Spleen (tissue), 7 donors: ENCODE data around the gene FNBP1.
"Not testable (repeated sequence)": the region's sequence is repeated elsewhere in the genome, so short reads cannot be mapped to it uniquely, and the experiment has no call there.

Experiments used
- CTCF ChIP-seq, 11 experiments: fragments of 200-600 bp in 7 of 11; fragments of 450-650 bp in 4 of 11; sonication (generic) in 4 of 11; IDR thresholded peaks in 8 of 11; conservative IDR thresholded peaks in 3 of 11; 1 replicate in 7 of 11; 2 replicates in 4 of 11; pipeline versions ENCODE4 v1.4.0 to v1.8.0; 2016 to 2021; ENCODE audit warnings: antibody characterized with exemption in 11 of 11, inconsistent platforms in 4 of 11, mild to moderate bottlenecking in 1 of 11
- POLR2A ChIP-seq, 3 donors: fragments of 450-650 bp; IDR thresholded peaks; one replicate each; pipeline ENCODE4 v1.5.1; 2017; ENCODE audit warnings: antibody characterized with exemption in 3 of 3, mild to moderate bottlenecking in 1 of 3
- POLR2AphosphoS5 ChIP-seq, 3 donors: sonication (generic); formaldehyde crosslinking; IDR thresholded peaks; one replicate each; pipeline ENCODE4 v1.5.1; 2017; ENCODE audit warnings: antibody characterized with exemption in 3 of 3
- donor health status: DM: no; HTN: no; CAD: no; lungs with moderate emphysema.
- donor health status: DM: no; HTN: no; CAD: no.
- donor health status: DM: no; HTN: no; CAD: no.

GRCh38 chr9:129997706-129998105, 45.3 kb downstream of the FNBP1 start:
- not testable (repeated sequence) for TF ChIP-seq CTCF (IDR thresholded peaks at IDR 0.05 in 8 of 11, conservative IDR thresholded peaks at IDR 0.05 in 3 of 11); POLR2A (IDR thresholded peaks at IDR 0.05); POLR2AphosphoS5 (IDR thresholded peaks at IDR 0.05)
